IMR-90 (cell line): ENCODE data around the gene WNK4. TPM values are rescaled to one million over a fixed set of nuclear protein-coding genes. Genes with fewer than 3 reads are reported as not detected.
A peak's percentile ranks its signal among the peaks of the same experiment; 100 is the strongest.

Experiments used
- ATAC-seq: fragments of 200-7000 bp; cut with Tn5 transposase; 2 replicates; pipeline ENCODE4 v1.9.1; 2020; ENCODE audit warnings: low read depth, mild to moderate bottlenecking, moderate library complexity
- BruUV-seq: library from RNA; stranded (reverse); fragments of 400-500 nt; replicated peaks from 2 replicates; lab custom pipeline; 2021; lab: Mats Ljungman, UMichigan
- CTCF ChIA-PET: fragments of 300-600 bp; formaldehyde crosslinking; extraction: SDS; loops from one replicate; lab custom pipeline; 2021; ENCODE audit warnings: antibody characterized with exemption; lab: Yijun Ruan, JAX
- POLR2A ChIA-PET: fragments of 300-600 bp; sonication (Branson Sonifier 250); formaldehyde crosslinking; loops from one replicate; lab custom pipeline; 2022; ENCODE audit warnings: antibody characterized with exemption; ENCODE audit not compliant: unreplicated experiment; lab: Charles Lee
- DNase-seq: peaks from one replicate; pipeline ENCODE4 v3.0.0; 2013
- H2AFZ ChIP-seq: replicated peaks from 2 replicates; pipeline ENCODE3; 2013; ENCODE audit warnings: low read length, mild to moderate bottlenecking; ENCODE audit not compliant: poor library complexity
- H2AK5ac ChIP-seq: 2 replicates; pipeline ENCODE4 v1.6.1; 2013; ENCODE audit warnings: low read depth, low read length, inconsistent platforms
- H2AK9ac ChIP-seq: replicated peaks from 2 replicates; pipeline ENCODE3; 2013; ENCODE audit warnings: mild to moderate bottlenecking, low read depth, low read length, moderate library complexity; ENCODE audit not compliant: poor library complexity
- H2BK120ac ChIP-seq: 2 replicates; pipeline ENCODE4 v1.6.1; 2013; ENCODE audit warnings: low read depth, low read length, inconsistent platforms
- H2BK15ac ChIP-seq: 3 replicates; pipeline ENCODE4 v1.6.1; 2013; ENCODE audit warnings: low read depth, low read length, inconsistent platforms
- H2BK20ac ChIP-seq: 2 replicates; pipeline ENCODE4 v1.6.1; 2013; ENCODE audit warnings: low read depth, mild to moderate bottlenecking, inconsistent platforms, low read length, moderate library complexity
- H2BK5ac ChIP-seq: 2 replicates; pipeline ENCODE4 v1.6.1; 2013; ENCODE audit warnings: mild to moderate bottlenecking, low read depth, low read length, inconsistent platforms; ENCODE audit not compliant: poor library complexity, severe bottlenecking
- H3K14ac ChIP-seq: replicated peaks from 2 replicates; pipeline ENCODE4 v1.6.1; 2013; ENCODE audit warnings: low read depth, low read length, inconsistent platforms
- H3K18ac ChIP-seq: 2 replicates; pipeline ENCODE4 v1.6.1; 2013; ENCODE audit warnings: low read depth, low read length, control low read depth
- H3K23ac ChIP-seq: 2 replicates; pipeline ENCODE4 v1.6.1; 2013; ENCODE audit warnings: low read depth, low read length, inconsistent platforms
- H3K27ac ChIP-seq: 2 replicates; pipeline ENCODE4 v1.5.1; 2013; ENCODE audit warnings: mild to moderate bottlenecking, control low read depth, low read length; ENCODE audit not compliant: insufficient read depth
- H3K27me3 ChIP-seq: 2 replicates; pipeline ENCODE4 v1.6.1; 2013; ENCODE audit warnings: low read length; ENCODE audit not compliant: control insufficient read depth, insufficient read depth
- H3K36me3 ChIP-seq: 2 replicates; pipeline ENCODE4 v1.6.1; 2013; ENCODE audit warnings: low read length, mixed read lengths; ENCODE audit not compliant: control insufficient read depth, insufficient read depth
- H3K4ac ChIP-seq: 2 replicates; pipeline ENCODE4 v1.6.1; 2013; ENCODE audit warnings: low read depth, low read length, inconsistent platforms
- H3K4me1 ChIP-seq: 2 replicates; pipeline ENCODE4 v1.6.1; 2013; ENCODE audit warnings: low read length, mixed read lengths; ENCODE audit not compliant: control insufficient read depth, insufficient read depth
- H3K4me2 ChIP-seq: 2 replicates; pipeline ENCODE4 v1.6.1; 2013; ENCODE audit warnings: low read depth, mild to moderate bottlenecking, control low read depth, low read length, moderate library complexity
- H3K4me3 ChIP-seq: 2 replicates; pipeline ENCODE4 v1.5.1; 2013; ENCODE audit warnings: low read depth, mild to moderate bottlenecking, control low read depth, low read length, moderate library complexity; ENCODE audit not compliant: insufficient read depth
- H3K56ac ChIP-seq: 2 replicates; pipeline ENCODE4 v1.6.1; 2013; ENCODE audit warnings: low read length, inconsistent platforms; ENCODE audit not compliant: insufficient read depth; ENCODE audit errors: extremely low read depth
- H3K79me1 ChIP-seq, 2 experiments: 2 replicates each; pipeline ENCODE4 v1.6.1; 2013; ENCODE audit warnings: low read length in 2 of 2, inconsistent platforms in 1 of 2, low read depth in 1 of 2
- H3K9ac ChIP-seq: 2 replicates; pipeline ENCODE4 v1.6.1; 2013; ENCODE audit warnings: low read depth, low read length, control low read depth
- H3K9me1 ChIP-seq: 2 replicates; pipeline ENCODE4 v1.6.1; 2013; ENCODE audit warnings: low read length, inconsistent platforms; ENCODE audit not compliant: insufficient read depth
- H3K9me3 ChIP-seq: 2 replicates; pipeline ENCODE4 v1.6.1; 2013; ENCODE audit warnings: low read length; ENCODE audit not compliant: control insufficient read depth, insufficient read depth
- H4K20me1 ChIP-seq: 2 replicates; pipeline ENCODE4 v1.6.1; 2013; ENCODE audit warnings: low read length, inconsistent platforms; ENCODE audit not compliant: insufficient read depth
- H4K5ac ChIP-seq: 2 replicates; pipeline ENCODE4 v1.6.1; 2013; ENCODE audit warnings: mild to moderate bottlenecking, low read depth, low read length, control low read depth
- H4K8ac ChIP-seq, 2 experiments: 2 replicates each; pipeline ENCODE4 v1.6.1; 2013; ENCODE audit warnings: low read depth in 2 of 2, low read length in 2 of 2, control low read depth in 1 of 2, inconsistent platforms in 1 of 2
- H4K91ac ChIP-seq: 2 replicates; pipeline ENCODE4 v1.6.1; 2013; ENCODE audit warnings: low read depth, low read length, inconsistent platforms; ENCODE audit not compliant: insufficient read depth
- BHLHE40 ChIP-seq: fragments of 150-350 bp; IDR thresholded peaks from 2 replicates; pipeline ENCODE4 v1.6.1; 2016; ENCODE audit warnings: mild to moderate bottlenecking, low read depth, low read length
- CEBPB ChIP-seq: IDR thresholded peaks from 2 replicates; pipeline ENCODE4 v1.6.1; 2012; ENCODE audit warnings: low read depth, low read length, improper control_type of control experiment
- CHD1 ChIP-seq: IDR thresholded peaks from 2 replicates; pipeline ENCODE4 v1.6.1; 2012; ENCODE audit warnings: low read depth, low read length, improper control_type of control experiment
- CTCF ChIP-seq: conservative IDR thresholded peaks from 2 replicates; pipeline ENCODE4 v1.5.1; 2012; ENCODE audit warnings: mild to moderate bottlenecking, low read depth, low read length, improper control_type of control experiment
- ELK1 ChIP-seq: fragments of 150-350 bp; IDR thresholded peaks from 2 replicates; pipeline ENCODE4 v1.6.1; 2016; ENCODE audit warnings: low read depth, mild to moderate bottlenecking, low read length, moderate library complexity, borderline replicate concordance
- FOS ChIP-seq: fragments of 150-350 bp; IDR thresholded peaks from 2 replicates; pipeline ENCODE4 v1.6.1; 2016; ENCODE audit warnings: low read depth, low read length
- MAFK ChIP-seq: IDR thresholded peaks from 2 replicates; pipeline ENCODE4 v1.6.1; 2012; ENCODE audit warnings: low read depth, low read length, improper control_type of control experiment
- MAZ ChIP-seq: IDR thresholded peaks from 2 replicates; pipeline ENCODE4 v1.6.1; 2012; ENCODE audit warnings: low read depth, mild to moderate bottlenecking, low read length, improper control_type of control experiment, moderate library complexity, borderline replicate concordance
- MXI1 ChIP-seq: IDR thresholded peaks from 2 replicates; pipeline ENCODE4 v1.6.1; 2012; ENCODE audit warnings: low read depth, mild to moderate bottlenecking, low read length, moderate library complexity, borderline replicate concordance
- NFE2L2 ChIP-seq: fragments of 150-350 bp; IDR thresholded peaks from 2 replicates; pipeline ENCODE4 v1.6.1; 2016; ENCODE audit warnings: low read depth, mild to moderate bottlenecking, low read length
- POLR2A ChIP-seq: IDR thresholded peaks from 2 replicates; pipeline ENCODE4 v1.6.1; 2012; ENCODE audit warnings: mild to moderate bottlenecking, low read depth, low read length
- RAD21 ChIP-seq: IDR thresholded peaks from 2 replicates; pipeline ENCODE4 v1.6.1; 2012; ENCODE audit warnings: low read length, improper control_type of control experiment
- RCOR1 ChIP-seq: IDR thresholded peaks from 2 replicates; pipeline ENCODE4 v1.6.1; 2012; ENCODE audit warnings: mild to moderate bottlenecking, low read length, improper control_type of control experiment; ENCODE audit not compliant: insufficient replicate concordance
- RFX5 ChIP-seq: IDR thresholded peaks from 2 replicates; pipeline ENCODE4 v1.8.0; 2012; ENCODE audit warnings: low read depth, mild to moderate bottlenecking, low read length, moderate library complexity
- SMC3 ChIP-seq: fragments of 150-350 bp; IDR thresholded peaks from 2 replicates; pipeline ENCODE4 v1.6.1; 2016; ENCODE audit warnings: low read depth, mild to moderate bottlenecking, antibody characterized with exemption, low read length, moderate library complexity
- USF2 ChIP-seq: fragments of 150-350 bp; IDR thresholded peaks from 2 replicates; pipeline ENCODE4 v1.6.1; 2017; ENCODE audit warnings: mild to moderate bottlenecking, antibody characterized with exemption, low read length, low read depth
- WGBS, 2 experiments: methylation state at CpG; one replicate each; pipeline versions ENCODE4 v1.1.5 to v1.1.7; 2013; ENCODE audit warnings: missing lambda C conversion rate in 2 of 2; ENCODE audit not compliant: insufficient read length in 1 of 2; ENCODE audit errors: extremely low coverage in 2 of 2; 5-methylcytosine and 5-hydroxymethylcytosine counted together
- dilution Hi-C: fragments of 300-500 bp; cut with HindIII; formaldehyde crosslinking; loops from one replicate; pipeline ENCODE4 v1.14.3; 2018; ENCODE audit warnings: low sequenced_read_pairs; ENCODE audit not compliant: unreplicated experiment
- in situ Hi-C: fragments of 300-500 bp; cut with MboI; formaldehyde crosslinking; loops from 3 replicates; pipeline ENCODE4 v1.14.3; 2019; ENCODE audit warnings: low sequenced_read_pairs, inconsistent platforms, mixed read lengths
- intact Hi-C: fragments of 100-400 bp; cut with micrococcal nuclease; formaldehyde crosslinking; loops from 2 replicates; pipeline ENCODE4 v1.10.0; 2022
- polyA plus RNA-seq, 3 experiments: library from polyadenylated mRNA; depleted of rRNA; stranded (reverse); fragments of >200 nt; gene quantifications; 2 replicates each; pipeline ENCODE4 v1.2.3, GENCODE V29; 2012; ENCODE audit warnings: low replicate concordance in 1 of 3
- total RNA-seq: library from RNA; depleted of rRNA; stranded (reverse); fragments of >200 nt; gene quantifications from 2 replicates; pipeline ENCODE4 v1.2.3, GENCODE V29; 2012

The WNK4 gene
- total and polyA plus RNA-seq, 2 of the 4 experiments (the other 2 are of a cell fraction): 1.3 to 15.1 TPM

- Histone ChIP-seq H3K9ac (no peak overlapping the region), H2AK5ac (no peak overlapping the region), H3K4me3 (no peak overlapping the region), H3K23ac (0 out of 2 replicates have a peak overlapping the region, but pooled peaks have one; percentile 75), H3K27ac (no peak overlapping the region), H4K5ac (no peak overlapping the region), H3K36me3 (no peaks in the 10 kb centered on the region), H2BK5ac (no peak overlapping the region), H3K4me2 (no peak overlapping the region), H2BK20ac (no peak overlapping the region), H2AK9ac (no peak overlapping the region), H3K4ac (no peak overlapping the region), H3K79me1 (no peaks in the 10 kb centered on the region), H3K9me1 (no peaks in the 10 kb centered on the region), H4K20me1 (no peaks in the 10 kb centered on the region), H3K18ac (no peak overlapping the region), H4K8ac (no peak overlapping the region), H3K9me3 (no peaks in the 10 kb centered on the region), H2BK15ac (no peak overlapping the region), H3K14ac (no peak overlapping the region), H3K27me3 (peaks cover 54% of the 10 kb centered on the region), H3K4me1 (no peaks in the 10 kb centered on the region), H3K56ac (no peak overlapping the region), H2AFZ (peak overlapping the region; percentile 87), H2BK120ac (no peak overlapping the region), H4K91ac (no peak overlapping the region)
- DNase-seq (no peak), ATAC-seq (no peak)
- ChIA-PET CTCF (interaction anchor here (3.5 kb wide), 1 partner anchor 12 kb away, joined by 12 read pairs; no protein-coding TSS in a partner anchor), POLR2A (no interaction called here)
- 53% methylated on average over 5 of the region's 11 CpGs; no CpG with 5 or more reads in 1 of the 2 experiments for WGBS, 2 experiments
- in situ Hi-C loops: no loop called here
- TF ChIP-seq ELK1: no peak
- no peak for TF ChIP-seq CTCF
- no peak for TF ChIP-seq POLR2A
- TF ChIP-seq NFE2L2: no peak
- no peak for TF ChIP-seq CHD1
- TF ChIP-seq BHLHE40: no peak
- no peak for TF ChIP-seq RAD21
- no peak for TF ChIP-seq CEBPB
- no peak for TF ChIP-seq RFX5
- TF ChIP-seq USF2: no peak
- no peak for TF ChIP-seq MAZ
- TF ChIP-seq SMC3: no peak
- TF ChIP-seq MAFK: no peak
- no peak for TF ChIP-seq RCOR1
- TF ChIP-seq MXI1: no peak
- TF ChIP-seq FOS: no peak
- intact Hi-C loops: loop anchor here (5.0 kb wide), 2 partner anchors 62 to 183 kb away; partner anchors contain the start of genes BECN1 and PSMC3IP
- dilution Hi-C loops: no loop called here
- no TSS peak for BruUV-seq
Observed at GRCh38 chr17:42759982-42760651, 20.3 kb upstream of the WNK4 start.
